MCF 10A (cell line): ENCODE measurements around the gene PCMTD2. TPM values are rescaled to one million over a fixed set of nuclear protein-coding genes. Genes with fewer than 3 reads are reported as not detected.
"Not testable (repeated sequence)": the region's sequence is repeated elsewhere in the genome, so short reads cannot be mapped to it uniquely, and the experiment has no call there.

Source experiments
- BruUV-seq: library from RNA; stranded (reverse); fragments of 400-500 nt; replicated peaks from 2 replicates; lab custom pipeline; 2021; lab: Mats Ljungman, UMichigan
- CTCF ChIA-PET: fragments of 300-600 bp; sonication (Branson Sonifier 250); formaldehyde crosslinking; extraction: SDS; loops from one replicate; lab custom pipeline; 2021; ENCODE audit warnings: antibody characterized with exemption, inconsistent platforms; lab: Yijun Ruan, JAX
- POLR2A ChIA-PET: fragments of 300-600, 350-650 bp; sonication (Branson Sonifier 250); formaldehyde crosslinking; extraction: SDS; loops from one replicate; lab custom pipeline; 2020; ENCODE audit warnings: antibody characterized with exemption, inconsistent platforms; lab: Yijun Ruan, JAX
- DNase-seq: peaks from one replicate; pipeline ENCODE4 v3.0.0-alpha.2; 2018; ENCODE audit not compliant: unreplicated experiment
- H3K27ac Mint-ChIP-seq: one replicate; pipeline ENCODE4 v1.8.0; 2022; ENCODE audit warnings: mild to moderate bottlenecking, low read depth, mixed read lengths; ENCODE audit not compliant: unreplicated experiment
- H3K27me3 Mint-ChIP-seq: one replicate; pipeline ENCODE4 v1.8.0; 2022; ENCODE audit warnings: mixed read lengths; ENCODE audit not compliant: insufficient read depth, unreplicated experiment
- H3K36me3 Mint-ChIP-seq: one replicate; pipeline ENCODE4 v1.8.0; 2022; ENCODE audit warnings: mild to moderate bottlenecking, moderate library complexity, mixed read lengths; ENCODE audit not compliant: insufficient read depth, unreplicated experiment
- H3K4me1 Mint-ChIP-seq: one replicate; pipeline ENCODE4 v1.8.0; 2022; ENCODE audit warnings: mixed read lengths; ENCODE audit not compliant: insufficient read depth, unreplicated experiment
- H3K4me3 Mint-ChIP-seq: one replicate; pipeline ENCODE4 v1.8.0; 2022; ENCODE audit warnings: mild to moderate bottlenecking, moderate library complexity, mixed read lengths; ENCODE audit not compliant: unreplicated experiment
- H3K9me3 Mint-ChIP-seq: one replicate; pipeline ENCODE4 v1.8.0; 2022; ENCODE audit warnings: mixed read lengths; ENCODE audit not compliant: unreplicated experiment
- CTCF ChIP-seq: fragments of 200-600 bp; IDR thresholded peaks from one replicate; pipeline ENCODE4 v1.8.0; 2022; ENCODE audit warnings: antibody characterized with exemption, mild to moderate bottlenecking; ENCODE audit not compliant: unreplicated experiment
- intact Hi-C: fragments of 100-400 bp; cut with micrococcal nuclease; formaldehyde crosslinking; loops from 2 replicates; pipeline ENCODE4 v1.14.1; 2022
- total RNA-seq: library from RNA; stranded (reverse); gene quantifications from 2 replicates; pipeline ENCODE4 v1.2.3, GENCODE V29; 2022

Gene PCMTD2
- total RNA-seq, 1 experiment from 2014 or later = 39.4 TPM

GRCh38 chr20:64285579-64286446 is 30.3 kb downstream of the PCMTD2 start:
- H3K27ac Mint-ChIP-seq, intact Hi-C loops, H3K9me3 Mint-ChIP-seq, BruUV-seq, H3K4me1 Mint-ChIP-seq, H3K27me3 Mint-ChIP-seq, POLR2A ChIA-PET, H3K36me3 Mint-ChIP-seq, H3K4me3 Mint-ChIP-seq: not testable (repeated sequence)
- CTCF ChIA-PET = interaction anchor here (0.6 to 2.1 kb wide), 6 partner anchors 14 to 207 kb away, joined by 3 to 6 read pairs (median 5); no protein-coding TSS in a partner anchor
- peak; percentile 89 for TF ChIP-seq CTCF
- DNase-seq = peak; percentile 35

- BruUV-seq, H3K9me3 Mint-ChIP-seq: not testable (repeated sequence)
- peak; percentile 2 for DNase-seq
Measured at GRCh38 chr20:64286447-64287263, 31.1 kb downstream of the PCMTD2 start.

GRCh38 chr20:64287264-64287590 is 31.7 kb downstream of the PCMTD2 start:
- H3K27ac Mint-ChIP-seq, H3K9me3 Mint-ChIP-seq, H3K4me3 Mint-ChIP-seq, intact Hi-C loops, H3K27me3 Mint-ChIP-seq, H3K4me1 Mint-ChIP-seq, POLR2A ChIA-PET, BruUV-seq, DNase-seq, CTCF ChIA-PET, H3K36me3 Mint-ChIP-seq: not testable (repeated sequence)

More at GRCh38 chr20:64286447-64287263, 31.1 kb downstream of the PCMTD2 start:
- H3K27ac Mint-ChIP-seq, intact Hi-C loops, H3K36me3 Mint-ChIP-seq, H3K27me3 Mint-ChIP-seq, POLR2A ChIA-PET, H3K4me1 Mint-ChIP-seq, H3K4me3 Mint-ChIP-seq: not testable (repeated sequence)
- CTCF ChIA-PET = interaction anchor here (0.5 to 1.8 kb wide), 4 partner anchors 15 to 208 kb away, joined by 4 to 5 read pairs (median 4); no protein-coding TSS in a partner anchor

GRCh38 chr20:64292167-64292566 is 36.6 kb downstream of the PCMTD2 start:
- H3K36me3 Mint-ChIP-seq, H3K9me3 Mint-ChIP-seq, CTCF ChIA-PET, H3K4me3 Mint-ChIP-seq, DNase-seq, intact Hi-C loops, H3K27ac Mint-ChIP-seq, H3K4me1 Mint-ChIP-seq, POLR2A ChIA-PET, H3K27me3 Mint-ChIP-seq, BruUV-seq: not testable (repeated sequence)

- POLR2A ChIA-PET, H3K4me1 Mint-ChIP-seq, H3K27ac Mint-ChIP-seq, BruUV-seq, H3K4me3 Mint-ChIP-seq, intact Hi-C loops, H3K9me3 Mint-ChIP-seq, H3K36me3 Mint-ChIP-seq, CTCF ChIA-PET, DNase-seq: not testable (repeated sequence)
- H3K27me3 Mint-ChIP-seq = peaks cover 11% of the 10 kb centered on the region
Measured at GRCh38 chr20:64303086-64303485, 47.5 kb downstream of the PCMTD2 start.

GRCh38 chr20:64313761-64314160 is 58.2 kb downstream of the PCMTD2 start:
- DNase-seq, H3K9me3 Mint-ChIP-seq, H3K4me1 Mint-ChIP-seq, H3K4me3 Mint-ChIP-seq, intact Hi-C loops, POLR2A ChIA-PET, CTCF ChIA-PET, H3K27ac Mint-ChIP-seq, BruUV-seq, H3K36me3 Mint-ChIP-seq: not testable (repeated sequence)
- H3K27me3 Mint-ChIP-seq = peaks cover 13% of the 10 kb centered on the region

GRCh38 chr20:64315381-64315780 is 59.8 kb downstream of the PCMTD2 start:
- H3K27me3 Mint-ChIP-seq = peaks cover 13% of the 10 kb centered on the region
- H3K36me3 Mint-ChIP-seq, DNase-seq, H3K9me3 Mint-ChIP-seq, H3K4me1 Mint-ChIP-seq, H3K27ac Mint-ChIP-seq, BruUV-seq, intact Hi-C loops, POLR2A ChIA-PET, CTCF ChIA-PET, H3K4me3 Mint-ChIP-seq: not testable (repeated sequence)

GRCh38 chr20:64315884-64316283 is 60.3 kb downstream of the PCMTD2 start:
- not testable (repeated sequence) for H3K9me3 Mint-ChIP-seq, H3K27ac Mint-ChIP-seq

More at GRCh38 chr20:64315884-64316283, 60.3 kb downstream of the PCMTD2 start:
- H3K36me3 Mint-ChIP-seq, DNase-seq, intact Hi-C loops, H3K4me1 Mint-ChIP-seq, POLR2A ChIA-PET, H3K4me3 Mint-ChIP-seq, BruUV-seq, CTCF ChIA-PET: not testable (repeated sequence)
- H3K27me3 Mint-ChIP-seq = peaks cover 13% of the 10 kb centered on the region
